GM23338 (cell line): Measurements from ENCODE around the gene MXRA7. TPM values are rescaled to one million over a fixed set of nuclear protein-coding genes. Genes with fewer than 3 reads are reported as not detected.

ENCODE experiments used
- ATAC-seq: fragments of 200-7000 bp; cut with Tn5 transposase; 3 replicates; pipeline ENCODE4 v1.9.1; 2020
- DNase-seq: peaks from one replicate; pipeline ENCODE4 v3.0.0-alpha.2; 2015; ENCODE audit warnings: low spot score
- H2AFZ ChIP-seq: fragments of 200-600 bp; sonication (generic); 2 replicates; pipeline ENCODE4 v1.8.0; 2016; ENCODE audit warnings: antibody characterized with exemption, mild to moderate bottlenecking, moderate library complexity
- H3F3A ChIP-seq: fragments of 200-600 bp; sonication (generic); replicated peaks from 2 replicates; pipeline ENCODE4 v1.8.0; 2017; ENCODE audit warnings: antibody characterized with exemption, mixed run types, low read depth
- H3K27ac ChIP-seq: fragments of 200-600 bp; sonication (generic); 2 replicates; pipeline ENCODE4 v1.6.1; 2016; ENCODE audit warnings: low read depth
- H3K27me3 ChIP-seq: fragments of 200-600 bp; sonication (generic); 2 replicates; pipeline ENCODE4 v1.8.0; 2016; ENCODE audit warnings: mild to moderate bottlenecking, mixed run types, moderate library complexity; ENCODE audit not compliant: insufficient read depth
- H3K36me3 ChIP-seq: fragments of 200-600 bp; sonication (generic); 2 replicates; pipeline ENCODE4 v1.8.0; 2016; ENCODE audit warnings: mild to moderate bottlenecking; ENCODE audit not compliant: insufficient read depth
- H3K4me1 ChIP-seq: fragments of 200-600 bp; sonication (generic); 2 replicates; pipeline ENCODE4 v1.8.0; 2016; ENCODE audit warnings: mild to moderate bottlenecking, moderate library complexity; ENCODE audit not compliant: insufficient read depth
- H3K4me2 ChIP-seq: fragments of 200-600 bp; sonication (generic); 2 replicates; pipeline ENCODE4 v1.7.1; 2017; ENCODE audit warnings: mixed run types
- H3K4me3 ChIP-seq: fragments of 200-600 bp; sonication (generic); 2 replicates; pipeline ENCODE4 v1.6.1; 2016; ENCODE audit warnings: mixed run types
- H3K79me2 ChIP-seq: fragments of 200-600 bp; sonication (generic); replicated peaks from 2 replicates; pipeline ENCODE4 v1.8.0; 2017; ENCODE audit warnings: mild to moderate bottlenecking; ENCODE audit not compliant: insufficient read depth
- H3K9me2 ChIP-seq: fragments of 200-600 bp; sonication (generic); 2 replicates; pipeline ENCODE4 v1.8.0; 2017; ENCODE audit not compliant: insufficient read depth
- H4K20me1 ChIP-seq: fragments of 200-600 bp; sonication (generic); replicated peaks from 2 replicates; pipeline ENCODE4 v1.8.0; 2017; ENCODE audit warnings: mild to moderate bottlenecking; ENCODE audit not compliant: insufficient read depth
- H3K27ac Mint-ChIP-seq: 2 replicates; pipeline ENCODE4 v1.8.0; 2020; ENCODE audit warnings: inconsistent platforms, mild to moderate bottlenecking, moderate library complexity, mixed read lengths
- H3K27me3 Mint-ChIP-seq: 3 replicates; pipeline ENCODE4 v1.8.0; 2022; ENCODE audit warnings: low read depth, mild to moderate bottlenecking, moderate library complexity, mixed read lengths, inconsistent platforms; ENCODE audit not compliant: insufficient read depth, poor library complexity
- H3K36me3 Mint-ChIP-seq: 3 replicates; pipeline ENCODE4 v1.8.0; 2021; ENCODE audit warnings: low read depth, mild to moderate bottlenecking, inconsistent platforms, moderate library complexity, mixed read lengths
- H3K4me1 Mint-ChIP-seq: 3 replicates; pipeline ENCODE4 v1.8.0; 2020; ENCODE audit warnings: mild to moderate bottlenecking, inconsistent platforms, mixed read lengths
- H3K4me3 Mint-ChIP-seq: 3 replicates; pipeline ENCODE4 v1.8.0; 2021; ENCODE audit warnings: moderate library complexity, mild to moderate bottlenecking, inconsistent platforms, mixed read lengths
- H3K9me3 Mint-ChIP-seq: 3 replicates; pipeline ENCODE4 v1.8.0; 2020; ENCODE audit warnings: moderate library complexity, mild to moderate bottlenecking, inconsistent platforms, mixed read lengths
- CREB1 ChIP-seq: fragments of 250-450 bp; sonication (Bioruptor Pico); IDR thresholded peaks from 2 replicates; pipeline ENCODE4 v1.5.0; 2020; ENCODE audit warnings: low read depth, mild to moderate bottlenecking, moderate library complexity
- EZH2 ChIP-seq: fragments of 200-600 bp; sonication (generic); IDR thresholded peaks from one replicate; pipeline ENCODE4 v1.8.0; 2017; ENCODE audit warnings: antibody characterized with exemption, mild to moderate bottlenecking, low read depth; ENCODE audit not compliant: unreplicated experiment
- EZH2phosphoT487 ChIP-seq: fragments of 200-600 bp; sonication (generic); IDR thresholded peaks from one replicate; pipeline ENCODE4 v1.8.1; 2018; ENCODE audit warnings: antibody characterized with exemption; ENCODE audit not compliant: unreplicated experiment
- JUNB ChIP-seq: IDR thresholded peaks from one replicate; pipeline ENCODE4 v1.6.1; 2016; ENCODE audit warnings: antibody characterized with exemption; ENCODE audit not compliant: unreplicated experiment
- NANOG ChIP-seq: IDR thresholded peaks from 2 replicates; pipeline ENCODE4 v1.6.1; 2016; ENCODE audit warnings: antibody characterized with exemption, borderline replicate concordance
- POLR2AphosphoS5 ChIP-seq: IDR thresholded peaks from 2 replicates; pipeline ENCODE4 v1.6.1; 2016; ENCODE audit warnings: antibody characterized with exemption, low read depth
- STAT1 ChIP-seq: IDR thresholded peaks from one replicate; pipeline ENCODE4 v1.6.1; 2016; ENCODE audit warnings: antibody characterized with exemption; ENCODE audit not compliant: unreplicated experiment
- ZNF114 ChIP-seq: fragments of 250-450 bp; sonication (Bioruptor Pico); IDR thresholded peaks from 2 replicates; pipeline ENCODE4 v1.5.0; 2020; ENCODE audit warnings: mild to moderate bottlenecking, moderate library complexity
- ZNF331 ChIP-seq: fragments of 250-450 bp; sonication (Bioruptor Pico); IDR thresholded peaks from 2 replicates; pipeline ENCODE4 v1.5.0; 2020; ENCODE audit warnings: low read depth, mild to moderate bottlenecking, moderate library complexity
- polyA plus RNA-seq: library from polyadenylated mRNA; unstranded; fragments of >200 nt; fragmentation: Nextera tagmentation; extraction: Ambion mirVana; gene quantifications from 2 replicates; pipeline ENCODE4 v1.2.1, GENCODE V29; 2016
- total RNA-seq: library from RNA; depleted of rRNA; stranded (reverse); fragments of >200 nt; shearing (Covaris generic); gene quantifications from 2 replicates; pipeline ENCODE4 v1.2.3, GENCODE V29; 2014
- TF ChIP-seq, protein P1 (sequence below): IDR thresholded peaks from 2 replicates; pipeline ENCODE4 v1.6.1; 2016; ENCODE audit warnings: antibody characterized with exemption
- TF ChIP-seq, protein P2 (sequence below): fragments of 250-450 bp; sonication (Bioruptor Pico); IDR thresholded peaks from 2 replicates; pipeline ENCODE4 v1.5.0; 2020; ENCODE audit warnings: mild to moderate bottlenecking, moderate library complexity

MXRA7 gene
- total and polyA plus RNA-seq, 2 experiments from 2014 or later, result 12.1 to 46.6 TPM

DNA sequence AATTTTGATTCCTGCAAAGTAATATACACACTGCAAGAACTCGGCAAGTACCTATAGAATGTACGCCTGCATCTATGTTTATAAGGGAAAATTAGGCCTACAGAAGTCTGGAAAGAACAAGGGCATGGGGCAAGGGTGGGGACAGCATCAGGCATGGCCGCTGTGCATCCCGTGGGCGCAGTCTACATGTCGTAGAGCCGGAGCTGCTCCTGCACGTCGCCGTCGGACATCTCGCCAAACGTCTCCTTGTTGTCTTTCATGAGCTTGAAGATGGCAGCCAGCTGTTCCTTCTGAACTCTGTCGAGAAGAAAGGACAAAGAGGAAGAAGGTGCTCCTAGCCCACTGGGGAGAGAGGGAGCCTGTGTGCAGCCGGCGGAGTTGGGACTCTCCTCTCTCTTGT lies 33.4 kb downstream of the MXRA7 start:
- no peaks in the 10 kb centered on the region for H3K27me3 ChIP-seq
- Mint-ChIP-seq H3K4me1 (peaks cover 16% of the 10 kb centered on the region), H3K27ac (no peak overlapping the region), H3K9me3 (no peaks in the 10 kb centered on the region), H3K4me3 (no peak overlapping the region), H3K36me3 (no peaks in the 10 kb centered on the region; the same call in 2 of the 3 replicates), H3K27me3 (peaks cover 15% of the 10 kb centered on the region)
- no peak overlapping the region for H3K27ac ChIP-seq
- H3F3A ChIP-seq, result 0 out of 2 replicates have a peak, but pooled peaks cover 4% of the 10 kb centered on the region
- ATAC-seq (no peak), DNase-seq (no peak)
- no peak overlapping the region for H3K4me3 ChIP-seq
- TF ChIP-seq ZNF114 (CRISPR knock-in tag), result no peak
- TF ChIP-seq, protein P1, sequence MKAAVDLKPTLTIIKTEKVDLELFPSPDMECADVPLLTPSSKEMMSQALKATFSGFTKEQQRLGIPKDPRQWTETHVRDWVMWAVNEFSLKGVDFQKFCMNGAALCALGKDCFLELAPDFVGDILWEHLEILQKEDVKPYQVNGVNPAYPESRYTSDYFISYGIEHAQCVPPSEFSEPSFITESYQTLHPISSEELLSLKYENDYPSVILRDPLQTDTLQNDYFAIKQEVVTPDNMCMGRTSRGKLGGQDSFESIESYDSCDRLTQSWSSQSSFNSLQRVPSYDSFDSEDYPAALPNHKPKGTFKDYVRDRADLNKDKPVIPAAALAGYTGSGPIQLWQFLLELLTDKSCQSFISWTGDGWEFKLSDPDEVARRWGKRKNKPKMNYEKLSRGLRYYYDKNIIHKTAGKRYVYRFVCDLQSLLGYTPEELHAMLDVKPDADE, result no peak
- H3K36me3 ChIP-seq, result no peaks in the 10 kb centered on the region
- no peaks in the 10 kb centered on the region; the same call in 1 of the 2 replicates for H3K4me1 ChIP-seq
- H3K4me2 ChIP-seq, result no peak overlapping the region
- no peaks in the 10 kb centered on the region for H4K20me1 ChIP-seq
- H3K9me2 ChIP-seq, result peaks cover 2% of the 10 kb centered on the region; the same call in 1 of the 2 replicates
- H2AFZ ChIP-seq, result no peak overlapping the region
- no peaks in the 10 kb centered on the region for H3K79me2 ChIP-seq

DNA sequence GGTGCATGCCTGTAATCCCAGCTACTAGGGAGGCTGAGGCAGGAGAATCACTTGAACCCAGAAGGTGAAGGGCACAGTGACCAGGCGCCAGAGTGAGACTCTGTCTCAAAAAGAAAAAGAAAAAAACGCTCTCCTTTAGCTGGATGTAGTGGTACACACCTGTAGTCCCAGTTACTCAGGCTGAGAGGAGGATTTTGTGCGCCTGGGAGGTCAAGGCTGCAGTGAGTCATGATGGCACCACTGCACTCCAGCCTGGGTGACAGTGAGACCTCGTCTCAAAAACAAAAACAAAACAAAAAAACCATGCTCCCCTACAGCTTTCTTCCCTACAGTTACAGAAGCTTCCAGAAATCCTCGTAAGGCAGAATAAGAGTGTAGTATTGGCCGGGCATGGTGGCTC lies 34.1 kb downstream of the MXRA7 start:
- Mint-ChIP-seq H3K36me3 (no peaks in the 10 kb centered on the region), H3K27ac (no peak overlapping the region), H3K27me3 (peaks cover 13% of the 10 kb centered on the region), H3K4me1 (peaks cover 11% of the 10 kb centered on the region), H3K9me3 (no peaks in the 10 kb centered on the region), H3K4me3 (no peak overlapping the region)
- DNase-seq, result no peak
- Histone ChIP-seq H3K4me2 (no peak overlapping the region), H3K4me1 (no peaks in the 10 kb centered on the region; the same call in 1 of the 2 replicates), H3K27me3 (no peaks in the 10 kb centered on the region), H3K79me2 (no peaks in the 10 kb centered on the region), H3F3A (0 out of 2 replicates have a peak, but pooled peaks cover 9% of the 10 kb centered on the region), H3K9me2 (peaks cover 2% of the 10 kb centered on the region; the same call in 1 of the 2 replicates), H3K4me3 (no peak overlapping the region), H3K27ac (no peak overlapping the region), H3K36me3 (no peaks in the 10 kb centered on the region), H4K20me1 (no peaks in the 10 kb centered on the region), H2AFZ (no peak overlapping the region)
- no peak for ATAC-seq
- TF ChIP-seq STAT1 (no peak), EZH2 (no peak), ZNF331 (CRISPR knock-in tag) (no peak), CREB1 (CRISPR knock-in tag) (no peak), POLR2AphosphoS5 (no peak), ZNF114 (CRISPR knock-in tag) (no peak), JUNB (no peak), EZH2phosphoT487 (no peak), NANOG (no peak)
- TF ChIP-seq, protein P1, result no peak
- TF ChIP-seq, protein P2, sequence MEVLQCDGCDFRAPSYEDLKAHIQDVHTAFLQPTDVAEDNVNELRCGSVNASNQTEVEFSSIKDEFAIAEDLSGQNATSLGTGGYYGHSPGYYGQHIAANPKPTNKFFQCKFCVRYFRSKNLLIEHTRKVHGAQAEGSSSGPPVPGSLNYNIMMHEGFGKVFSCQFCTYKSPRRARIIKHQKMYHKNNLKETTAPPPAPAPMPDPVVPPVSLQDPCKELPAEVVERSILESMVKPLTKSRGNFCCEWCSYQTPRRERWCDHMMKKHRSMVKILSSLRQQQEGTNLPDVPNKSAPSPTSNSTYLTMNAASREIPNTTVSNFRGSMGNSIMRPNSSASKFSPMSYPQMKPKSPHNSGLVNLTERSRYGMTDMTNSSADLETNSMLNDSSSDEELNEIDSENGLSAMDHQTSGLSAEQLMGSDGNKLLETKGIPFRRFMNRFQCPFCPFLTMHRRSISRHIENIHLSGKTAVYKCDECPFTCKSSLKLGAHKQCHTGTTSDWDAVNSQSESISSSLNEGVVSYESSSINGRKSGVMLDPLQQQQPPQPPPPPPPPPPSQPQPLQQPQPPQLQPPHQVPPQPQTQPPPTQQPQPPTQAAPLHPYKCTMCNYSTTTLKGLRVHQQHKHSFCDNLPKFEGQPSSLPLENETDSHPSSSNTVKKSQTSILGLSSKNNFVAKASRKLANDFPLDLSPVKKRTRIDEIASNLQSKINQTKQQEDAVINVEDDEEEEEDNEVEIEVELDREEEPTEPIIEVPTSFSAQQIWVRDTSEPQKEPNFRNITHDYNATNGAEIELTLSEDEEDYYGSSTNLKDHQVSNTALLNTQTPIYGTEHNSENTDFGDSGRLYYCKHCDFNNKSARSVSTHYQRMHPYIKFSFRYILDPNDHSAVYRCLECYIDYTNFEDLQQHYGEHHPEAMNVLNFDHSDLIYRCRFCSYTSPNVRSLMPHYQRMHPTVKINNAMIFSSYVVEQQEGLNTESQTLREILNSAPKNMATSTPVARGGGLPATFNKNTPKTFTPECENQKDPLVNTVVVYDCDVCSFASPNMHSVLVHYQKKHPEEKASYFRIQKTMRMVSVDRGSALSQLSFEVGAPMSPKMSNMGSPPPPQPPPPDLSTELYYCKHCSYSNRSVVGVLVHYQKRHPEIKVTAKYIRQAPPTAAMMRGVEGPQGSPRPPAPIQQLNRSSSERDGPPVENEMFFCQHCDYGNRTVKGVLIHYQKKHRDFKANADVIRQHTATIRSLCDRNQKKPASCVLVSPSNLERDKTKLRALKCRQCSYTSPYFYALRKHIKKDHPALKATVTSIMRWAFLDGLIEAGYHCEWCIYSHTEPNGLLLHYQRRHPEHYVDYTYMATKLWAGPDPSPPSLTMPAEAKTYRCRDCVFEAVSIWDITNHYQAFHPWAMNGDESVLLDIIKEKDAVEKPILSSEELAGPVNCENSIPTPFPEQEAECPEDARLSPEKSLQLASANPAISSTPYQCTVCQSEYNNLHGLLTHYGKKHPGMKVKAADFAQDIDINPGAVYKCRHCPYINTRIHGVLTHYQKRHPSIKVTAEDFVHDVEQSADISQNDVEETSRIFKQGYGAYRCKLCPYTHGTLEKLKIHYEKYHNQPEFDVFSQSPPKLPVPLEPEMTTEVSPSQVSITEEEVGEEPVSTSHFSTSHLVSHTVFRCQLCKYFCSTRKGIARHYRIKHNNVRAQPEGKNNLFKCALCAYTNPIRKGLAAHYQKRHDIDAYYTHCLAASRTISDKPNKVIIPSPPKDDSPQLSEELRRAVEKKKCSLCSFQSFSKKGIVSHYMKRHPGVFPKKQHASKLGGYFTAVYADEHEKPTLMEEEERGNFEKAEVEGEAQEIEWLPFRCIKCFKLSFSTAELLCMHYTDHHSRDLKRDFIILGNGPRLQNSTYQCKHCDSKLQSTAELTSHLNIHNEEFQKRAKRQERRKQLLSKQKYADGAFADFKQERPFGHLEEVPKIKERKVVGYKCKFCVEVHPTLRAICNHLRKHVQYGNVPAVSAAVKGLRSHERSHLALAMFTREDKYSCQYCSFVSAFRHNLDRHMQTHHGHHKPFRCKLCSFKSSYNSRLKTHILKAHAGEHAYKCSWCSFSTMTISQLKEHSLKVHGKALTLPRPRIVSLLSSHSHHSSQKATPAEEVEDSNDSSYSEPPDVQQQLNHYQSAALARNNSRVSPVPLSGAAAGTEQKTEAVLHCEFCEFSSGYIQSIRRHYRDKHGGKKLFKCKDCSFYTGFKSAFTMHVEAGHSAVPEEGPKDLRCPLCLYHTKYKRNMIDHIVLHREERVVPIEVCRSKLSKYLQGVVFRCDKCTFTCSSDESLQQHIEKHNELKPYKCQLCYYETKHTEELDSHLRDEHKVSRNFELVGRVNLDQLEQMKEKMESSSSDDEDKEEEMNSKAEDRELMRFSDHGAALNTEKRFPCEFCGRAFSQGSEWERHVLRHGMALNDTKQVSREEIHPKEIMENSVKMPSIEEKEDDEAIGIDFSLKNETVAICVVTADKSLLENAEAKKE (CRISPR knock-in tag), result no peak
